ENCODE data around the gene SNAPC4. TPM values are rescaled to one million over a fixed set of nuclear protein-coding genes. Genes with fewer than 3 reads are reported as not detected.

The SNAPC4 gene
- total and polyA plus RNA-seq, 4 donors, result 6.8 to 12.4 (median 9.8) TPM

DNA sequence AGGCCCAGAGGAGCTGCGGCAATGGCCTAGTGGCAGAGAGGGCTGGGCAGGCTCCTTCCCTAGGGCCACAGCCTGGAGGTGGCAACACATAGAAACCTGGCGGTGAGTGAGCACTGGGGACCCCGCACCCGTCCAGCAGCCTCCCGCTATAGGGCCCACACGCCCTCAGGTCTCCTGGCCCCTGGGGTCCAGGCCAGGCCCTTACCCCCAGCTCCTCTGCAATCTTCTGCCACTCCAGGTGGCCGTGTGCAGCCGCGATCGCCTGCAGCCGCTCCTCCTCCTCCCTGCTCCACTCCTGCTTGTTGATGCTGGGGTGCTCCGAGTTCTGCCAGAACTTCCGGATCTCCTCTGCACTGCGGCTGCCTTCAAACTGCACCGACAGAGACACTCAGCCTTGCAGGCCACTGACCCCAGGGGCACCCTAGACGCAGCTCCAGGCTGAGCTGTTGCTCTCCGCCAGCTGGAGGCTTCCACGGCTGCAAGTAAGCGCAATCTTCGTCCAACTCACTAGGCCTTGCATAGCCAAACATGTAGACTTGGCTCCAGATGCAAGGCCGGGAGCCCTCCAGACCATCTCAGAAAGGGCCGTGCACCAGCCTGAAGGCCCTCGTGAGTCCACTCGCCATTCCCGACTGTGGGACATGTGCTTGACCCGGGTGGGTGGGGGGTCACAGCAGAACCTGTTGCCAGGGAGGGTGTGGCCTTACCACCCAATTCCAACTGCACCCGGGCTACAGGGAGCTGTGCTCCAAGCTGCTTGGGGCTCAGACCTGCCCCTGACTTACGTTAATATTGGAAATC lies 8.0 kb downstream of the SNAPC4 start:
- Histone ChIP-seq H3K27ac (ENCODE audit: low read depth in 1 of 2, low read length in 1 of 2) (no peak overlapping the region), H3K36me3 (ENCODE audit: control insufficient read depth in 4 of 4, insufficient read depth in 4 of 4, low read length in 4 of 4) (peaks cover 5 to 76% (median 13%) of the 10 kb centered on the region in 4 donors), H3K4me3 (no peak overlapping the region), H3K9me3 (ENCODE audit: control insufficient read depth in 4 of 4, insufficient read depth in 3 of 4, low read length in 3 of 4) (no peaks in the 10 kb centered on the region), H3K9ac (ENCODE audit: insufficient read depth in 1 of 2, low read length in 2 of 2) (no peak overlapping the region), H3K27me3 (ENCODE audit: control insufficient read depth in 3 of 3, insufficient read depth in 3 of 3, low read length in 2 of 3) (no peaks in the 10 kb centered on the region), H3K4me1 (ENCODE audit: control insufficient read depth in 5 of 5, insufficient read depth in 5 of 5, low read length in 5 of 5) (no peaks in the 10 kb centered on the region)
- ATAC-seq (ENCODE audit: insufficient read depth, low FRiP score) (no peak), DNase-seq (no peak)
- TF ChIP-seq CTCF (IDR thresholded peaks at IDR 0.05; ENCODE audit: control extremely low read depth, extremely low read depth), result no peak
- WGBS, 2 donors, result 94 to 96% methylated on average over 28 of the region's 28 CpGs

DNA sequence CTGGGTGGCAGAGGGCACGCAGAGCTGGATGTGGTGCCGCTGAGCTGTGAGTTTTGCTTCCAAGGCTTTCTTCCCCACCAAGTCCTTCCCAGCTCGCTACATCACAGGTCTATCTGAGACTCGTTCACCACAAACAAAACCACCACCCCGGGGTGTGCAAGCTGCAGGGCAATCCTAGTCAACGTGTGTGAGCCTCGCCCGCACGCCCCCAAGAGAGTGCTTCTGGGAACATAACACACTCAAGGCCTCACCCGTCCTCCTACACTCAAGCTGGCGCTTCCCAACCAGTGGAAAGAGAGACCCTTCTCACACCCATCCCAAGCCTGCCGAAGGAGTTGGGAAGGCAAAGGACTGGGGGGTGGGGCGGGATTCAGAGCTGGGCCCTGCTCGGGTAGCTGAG lies 10.6 kb downstream of the SNAPC4 start:
- peaks cover 3 to 54% (median 16%) of the 10 kb centered on the region in 4 donors for H3K36me3 ChIP-seq (ENCODE audit: control insufficient read depth in 4 of 4, insufficient read depth in 4 of 4, low read length in 4 of 4)
- ATAC-seq (ENCODE audit: insufficient read depth, low FRiP score), result no peak

GRCh38 chr9:136387217-136387616 lies 12.8 kb downstream of the SNAPC4 start:
- 98 to 99% methylated on average over 19 of the region's 19 CpGs for WGBS, 2 donors
- H3K27me3 ChIP-seq (ENCODE audit: control insufficient read depth in 3 of 3, insufficient read depth in 3 of 3, low read length in 2 of 3), result no peaks in the 10 kb centered on the region
- no peak overlapping the region for H3K4me3 ChIP-seq
- peaks cover 0 to 55% (median 16%) of the 10 kb centered on the region in 4 donors for H3K36me3 ChIP-seq (ENCODE audit: control insufficient read depth in 4 of 4, insufficient read depth in 4 of 4, low read length in 4 of 4)
- H3K4me1 ChIP-seq (ENCODE audit: control insufficient read depth in 5 of 5, insufficient read depth in 5 of 5, low read length in 5 of 5), result no peaks in the 10 kb centered on the region
- H3K27ac ChIP-seq (ENCODE audit: low read depth in 1 of 2, low read length in 1 of 2), result no peak overlapping the region
- no peak for DNase-seq
- no peak for TF ChIP-seq CTCF (IDR thresholded peaks at IDR 0.05; ENCODE audit: control extremely low read depth, extremely low read depth)
- no peaks in the 10 kb centered on the region for H3K9me3 ChIP-seq (ENCODE audit: control insufficient read depth in 4 of 4, insufficient read depth in 3 of 4, low read length in 3 of 4)
- H3K9ac ChIP-seq (ENCODE audit: insufficient read depth in 1 of 2, low read length in 2 of 2), result no peak overlapping the region
- ATAC-seq (ENCODE audit: insufficient read depth, low FRiP score), result no peak

More for the DNA sequence above, 10.6 kb downstream of the SNAPC4 start:
- Histone ChIP-seq H3K4me1 (ENCODE audit: control insufficient read depth in 5 of 5, insufficient read depth in 5 of 5, low read length in 5 of 5) (no peaks in the 10 kb centered on the region), H3K9me3 (ENCODE audit: control insufficient read depth in 4 of 4, insufficient read depth in 3 of 4, low read length in 3 of 4) (no peaks in the 10 kb centered on the region), H3K27ac (ENCODE audit: low read depth in 1 of 2, low read length in 1 of 2) (no peak overlapping the region), H3K27me3 (ENCODE audit: control insufficient read depth in 3 of 3, insufficient read depth in 3 of 3, low read length in 2 of 3) (no peaks in the 10 kb centered on the region), H3K4me3 (no peak overlapping the region), H3K9ac (ENCODE audit: insufficient read depth in 1 of 2, low read length in 2 of 2) (no peak overlapping the region)
- no peak for TF ChIP-seq CTCF (IDR thresholded peaks at IDR 0.05; ENCODE audit: control extremely low read depth, extremely low read depth)
- DNase-seq, result no peak
- WGBS, 2 donors, result 84 to 91% methylated on average over 14 of the region's 14 CpGs

All from lung (tissue), 12 donors.